Measurements from ENCODE around the gene EXOC3.

Gene EXOC3

GRCh38 chr5:404666-405241, 38.2 kb upstream of the EXOC3 start:
- H3K9me3 ChIP-seq (ENCODE audit: severe bottlenecking), result no peaks in the 10 kb centered on the region
- TF ChIP-seq CTCF (IDR thresholded peaks at IDR 0.05; ENCODE audit: poor library complexity, severe bottlenecking), result no peak
- no peak overlapping the region for H3K4me3 ChIP-seq (ENCODE audit: severe bottlenecking)
- no peak overlapping the region for H3K27ac ChIP-seq (ENCODE audit: poor library complexity, severe bottlenecking)
- peaks cover 5% of the 10 kb centered on the region for H3K27me3 ChIP-seq (ENCODE audit: insufficient read depth, poor library complexity, severe bottlenecking)
- DNase-seq (ENCODE audit: low spot score) (no peak), ATAC-seq (ENCODE audit: low read depth) (no peak)
- no peaks in the 10 kb centered on the region for H3K36me3 ChIP-seq (ENCODE audit: low read depth)
- peaks cover 17% of the 10 kb centered on the region for H3K4me1 ChIP-seq (ENCODE audit: insufficient read depth, poor library complexity, severe bottlenecking)

- H3K36me3 ChIP-seq (ENCODE audit: low read depth), result no peaks in the 10 kb centered on the region
- H3K9me3 ChIP-seq (ENCODE audit: severe bottlenecking), result no peaks in the 10 kb centered on the region
- ATAC-seq (ENCODE audit: low read depth) (no peak), DNase-seq (ENCODE audit: low spot score) (no peak)
- TF ChIP-seq CTCF (IDR thresholded peaks at IDR 0.05; ENCODE audit: poor library complexity, severe bottlenecking), result no peak
- H3K4me3 ChIP-seq (ENCODE audit: severe bottlenecking), result no peak overlapping the region
- no peaks in the 10 kb centered on the region for H3K27me3 ChIP-seq (ENCODE audit: insufficient read depth, poor library complexity, severe bottlenecking)
- peaks cover 17% of the 10 kb centered on the region for H3K4me1 ChIP-seq (ENCODE audit: insufficient read depth, poor library complexity, severe bottlenecking)
- no peak overlapping the region for H3K27ac ChIP-seq (ENCODE audit: poor library complexity, severe bottlenecking)
These were observed 37.6 kb upstream of the EXOC3 start for GRCh38 chr5:405421-405820.

GRCh38 chr5:406041-406440, 36.9 kb upstream of the EXOC3 start:
- no peaks in the 10 kb centered on the region for H3K36me3 ChIP-seq (ENCODE audit: low read depth)
- no peak overlapping the region for H3K27ac ChIP-seq (ENCODE audit: poor library complexity, severe bottlenecking)

GRCh38 chr5:407051-407450, 35.9 kb upstream of the EXOC3 start:
- no peak for DNase-seq (ENCODE audit: low spot score)

More at GRCh38 chr5:406041-406440, 36.9 kb upstream of the EXOC3 start:
- no peaks in the 10 kb centered on the region for H3K9me3 ChIP-seq (ENCODE audit: severe bottlenecking)
- H3K4me1 ChIP-seq (ENCODE audit: insufficient read depth, poor library complexity, severe bottlenecking), result peaks cover 17% of the 10 kb centered on the region
- no peak for DNase-seq (ENCODE audit: low spot score)
- no peak for TF ChIP-seq CTCF (IDR thresholded peaks at IDR 0.05; ENCODE audit: poor library complexity, severe bottlenecking)
- no peak for ATAC-seq (ENCODE audit: low read depth)
- no peaks in the 10 kb centered on the region for H3K27me3 ChIP-seq (ENCODE audit: insufficient read depth, poor library complexity, severe bottlenecking)
- H3K4me3 ChIP-seq (ENCODE audit: severe bottlenecking), result no peak overlapping the region

More at GRCh38 chr5:407051-407450, 35.9 kb upstream of the EXOC3 start:
- Histone ChIP-seq H3K9me3 (ENCODE audit: severe bottlenecking) (no peaks in the 10 kb centered on the region), H3K27me3 (ENCODE audit: insufficient read depth, poor library complexity, severe bottlenecking) (no peaks in the 10 kb centered on the region), H3K4me1 (ENCODE audit: insufficient read depth, poor library complexity, severe bottlenecking) (peaks cover 17% of the 10 kb centered on the region), H3K36me3 (ENCODE audit: low read depth) (no peaks in the 10 kb centered on the region), H3K4me3 (ENCODE audit: severe bottlenecking) (no peak overlapping the region), H3K27ac (ENCODE audit: poor library complexity, severe bottlenecking) (peak overlapping the region; percentile 35)
- no peak for TF ChIP-seq CTCF (IDR thresholded peaks at IDR 0.05; ENCODE audit: poor library complexity, severe bottlenecking)
- peak; percentile 73 for ATAC-seq (ENCODE audit: low read depth)
